ENCODE measurements around the gene MAMLD1. TPM values are rescaled to one million over a fixed set of nuclear protein-coding genes. Genes with fewer than 3 reads are reported as not detected.

The MAMLD1 gene
- total RNA-seq, 1 experiment from 2014 or later = 0.74 TPM

- no peak for DNase-seq (ENCODE audit: extremely low read depth, low read depth)
Observed at GRCh38 chrX:150405006-150405405, 41.9 kb downstream of the MAMLD1 start.

- DNase-seq (ENCODE audit: extremely low read depth, low read depth) = no peak
Observed at GRCh38 chrX:150405576-150405975, 42.5 kb downstream of the MAMLD1 start.

GRCh38 chrX:150406596-150406995 lies 43.5 kb downstream of the MAMLD1 start:
- no peak for DNase-seq (ENCODE audit: extremely low read depth, low read depth)

GRCh38 chrX:150408007-150408406 lies 44.9 kb downstream of the MAMLD1 start:
- no peak for DNase-seq (ENCODE audit: extremely low read depth, low read depth)

GRCh38 chrX:150408561-150408960 lies 45.4 kb downstream of the MAMLD1 start:
- DNase-seq (ENCODE audit: extremely low read depth, low read depth) = no peak

GRCh38 chrX:150409486-150409885 lies 46.4 kb downstream of the MAMLD1 start:
- no peak for DNase-seq (ENCODE audit: extremely low read depth, low read depth)

- no peak for DNase-seq (ENCODE audit: extremely low read depth, low read depth)
Observed at GRCh38 chrX:150409964-150410363, 46.8 kb downstream of the MAMLD1 start.

GRCh38 chrX:150410513-150410912 lies 47.4 kb downstream of the MAMLD1 start:
- no peak for DNase-seq (ENCODE audit: extremely low read depth, low read depth)

- no peak for DNase-seq (ENCODE audit: extremely low read depth, low read depth)
Observed at GRCh38 chrX:150411656-150412055, 48.5 kb downstream of the MAMLD1 start.

GRCh38 chrX:150414228-150414627 lies 51.1 kb downstream of the MAMLD1 start:
- DNase-seq (ENCODE audit: extremely low read depth, low read depth) = no peak

GRCh38 chrX:150416469-150416868 lies 53.4 kb downstream of the MAMLD1 start:
- DNase-seq (ENCODE audit: extremely low read depth, low read depth) = no peak

- DNase-seq (ENCODE audit: extremely low read depth, low read depth) = no peak
Observed at GRCh38 chrX:150421816-150422215, 58.7 kb downstream of the MAMLD1 start.

GRCh38 chrX:150429594-150429993 lies 66.5 kb downstream of the MAMLD1 start:
- no peak for DNase-seq (ENCODE audit: extremely low read depth, low read depth)

- DNase-seq (ENCODE audit: extremely low read depth, low read depth) = no peak
Observed at GRCh38 chrX:150436195-150436594, 73.1 kb downstream of the MAMLD1 start.

- no peak for DNase-seq (ENCODE audit: extremely low read depth, low read depth)
Observed at GRCh38 chrX:150438165-150438564, 75.0 kb downstream of the MAMLD1 start.

GRCh38 chrX:150446151-150446550 lies 83.0 kb downstream of the MAMLD1 start:
- DNase-seq (ENCODE audit: extremely low read depth, low read depth) = no peak

GRCh38 chrX:150446995-150447394 lies 83.9 kb downstream of the MAMLD1 start:
- no peak for DNase-seq (ENCODE audit: extremely low read depth, low read depth)

- no peak for DNase-seq (ENCODE audit: extremely low read depth, low read depth)
Observed at GRCh38 chrX:150449313-150449712, 86.2 kb downstream of the MAMLD1 start.

- no peak for DNase-seq (ENCODE audit: extremely low read depth, low read depth)
Observed at GRCh38 chrX:150450519-150451177, 87.5 kb downstream of the MAMLD1 start.

- DNase-seq (ENCODE audit: extremely low read depth, low read depth) = no peak
Observed at GRCh38 chrX:150451953-150452352, 88.8 kb downstream of the MAMLD1 start.

- DNase-seq (ENCODE audit: extremely low read depth, low read depth) = no peak
Observed at GRCh38 chrX:150454083-150454482, 91.0 kb downstream of the MAMLD1 start.

GRCh38 chrX:150454508-150455214 lies 91.5 kb downstream of the MAMLD1 start:
- DNase-seq (ENCODE audit: extremely low read depth, low read depth) = no peak

Data from NCI-H460 (cell line).